Measurements from ENCODE around the gene DNAJC25.
"Not testable (repeated sequence)": the region's sequence is repeated elsewhere in the genome, so short reads cannot be mapped to it uniquely, and the experiment has no call there.

DNAJC25 gene

GRCh38 chr9:111631214-111631971 is at the start of gene DNAJC25:
DNAJC25 (plus strand) TSS chr9:111631334; CDS start chr9:111631408, 74 bp downstream.
- in situ Hi-C loops (cut with HindIII; ENCODE audit: low sequenced_read_pairs): no loop called here

GRCh38 chr9:111582888-111583287 is 48.2 kb upstream of the DNAJC25 start:
- in situ Hi-C loops (cut with HindIII; ENCODE audit: low sequenced_read_pairs): no loop called here

GRCh38 chr9:111586378-111586777 is 44.8 kb upstream of the DNAJC25 start:
- in situ Hi-C loops (cut with HindIII; ENCODE audit: low sequenced_read_pairs): no loop called here

DNA sequence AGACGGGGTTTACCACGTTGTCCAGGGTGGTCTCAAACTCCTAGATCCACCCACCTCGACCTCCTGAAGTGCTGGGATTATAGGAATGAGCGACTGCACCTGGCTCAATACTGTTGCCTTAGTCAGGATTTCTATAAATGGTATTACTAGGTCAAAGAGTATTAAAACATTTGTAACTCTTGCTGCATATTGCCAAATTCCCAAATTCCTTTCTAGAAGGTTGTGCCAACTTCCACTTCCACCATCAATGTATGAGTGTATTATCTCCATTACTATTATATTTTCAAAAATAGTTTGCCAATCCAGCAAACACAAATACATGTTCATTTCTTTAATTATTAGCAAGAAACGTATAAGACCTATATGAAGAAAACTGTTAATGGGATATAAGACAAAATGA is 42.3 kb upstream of the DNAJC25 start:
- in situ Hi-C loops (cut with HindIII; ENCODE audit: low sequenced_read_pairs): no loop called here

DNA sequence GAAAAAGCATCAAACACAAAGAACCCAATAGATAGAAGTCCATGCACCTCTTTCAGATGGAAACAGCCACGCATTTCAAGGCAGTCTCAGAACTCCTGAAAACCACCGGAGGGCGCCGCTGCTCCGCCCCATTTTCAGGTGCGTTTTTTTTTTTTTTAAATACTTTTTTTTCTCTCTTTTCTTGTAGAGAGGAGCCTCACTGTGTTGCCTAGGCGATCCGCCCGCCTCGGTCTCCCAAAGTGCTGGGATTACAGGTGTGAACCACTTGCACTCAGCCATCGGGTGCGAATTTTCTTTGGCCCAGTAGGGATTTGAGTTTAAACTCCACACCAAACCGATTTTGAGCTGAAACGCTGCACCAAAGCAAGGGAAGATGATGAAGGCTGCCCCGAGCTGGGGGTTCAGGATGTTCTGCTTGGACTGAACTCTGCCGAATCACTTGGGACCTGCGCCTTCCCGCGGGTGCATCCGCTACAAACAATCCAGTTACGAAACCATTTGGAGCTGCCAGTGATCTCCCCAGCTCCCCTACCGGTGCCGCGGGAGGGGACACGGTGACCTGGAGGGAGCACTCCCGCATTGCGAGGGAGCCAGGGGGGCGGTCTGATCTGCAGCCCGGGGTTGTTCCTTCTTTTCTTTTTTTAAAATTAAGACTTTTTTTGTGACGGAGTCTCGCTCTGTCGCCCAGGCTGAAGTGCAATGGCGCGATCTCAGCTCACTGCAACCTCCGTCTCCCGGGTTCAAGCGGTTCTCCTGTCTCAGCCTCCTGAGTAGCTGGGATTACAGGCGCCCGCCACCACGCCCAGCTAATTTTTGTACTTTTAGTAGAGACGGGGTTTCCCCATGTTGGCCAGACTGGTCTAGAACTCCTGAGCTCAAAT is 33.0 kb upstream of the DNAJC25 start:
- in situ Hi-C loops (cut with HindIII; ENCODE audit: low sequenced_read_pairs): loop anchor here (10.0 kb wide), 1 partner anchor 203 kb away; no protein-coding TSS in a partner anchor

DNA sequence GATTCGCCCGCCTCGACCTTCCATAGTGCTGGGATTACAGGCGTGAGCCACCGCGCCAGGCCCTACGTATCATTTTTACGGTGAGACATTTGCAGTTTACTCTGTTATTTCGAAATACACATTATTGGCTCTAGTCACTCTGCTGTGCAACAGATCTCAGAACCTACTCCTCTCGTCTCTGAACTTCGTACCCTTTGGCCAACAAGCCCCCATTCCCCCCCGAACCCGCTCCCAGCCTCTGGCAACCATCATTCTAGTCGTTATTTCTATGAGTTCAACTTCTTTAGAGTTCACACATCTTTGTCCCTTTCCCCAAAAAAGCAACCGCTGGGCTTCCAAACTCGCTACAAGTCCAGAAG is 32.4 kb upstream of the DNAJC25 start:
- in situ Hi-C loops (cut with HindIII; ENCODE audit: low sequenced_read_pairs): loop anchor here (10.0 kb wide), 1 partner anchor 204 kb away; no protein-coding TSS in a partner anchor

DNA sequence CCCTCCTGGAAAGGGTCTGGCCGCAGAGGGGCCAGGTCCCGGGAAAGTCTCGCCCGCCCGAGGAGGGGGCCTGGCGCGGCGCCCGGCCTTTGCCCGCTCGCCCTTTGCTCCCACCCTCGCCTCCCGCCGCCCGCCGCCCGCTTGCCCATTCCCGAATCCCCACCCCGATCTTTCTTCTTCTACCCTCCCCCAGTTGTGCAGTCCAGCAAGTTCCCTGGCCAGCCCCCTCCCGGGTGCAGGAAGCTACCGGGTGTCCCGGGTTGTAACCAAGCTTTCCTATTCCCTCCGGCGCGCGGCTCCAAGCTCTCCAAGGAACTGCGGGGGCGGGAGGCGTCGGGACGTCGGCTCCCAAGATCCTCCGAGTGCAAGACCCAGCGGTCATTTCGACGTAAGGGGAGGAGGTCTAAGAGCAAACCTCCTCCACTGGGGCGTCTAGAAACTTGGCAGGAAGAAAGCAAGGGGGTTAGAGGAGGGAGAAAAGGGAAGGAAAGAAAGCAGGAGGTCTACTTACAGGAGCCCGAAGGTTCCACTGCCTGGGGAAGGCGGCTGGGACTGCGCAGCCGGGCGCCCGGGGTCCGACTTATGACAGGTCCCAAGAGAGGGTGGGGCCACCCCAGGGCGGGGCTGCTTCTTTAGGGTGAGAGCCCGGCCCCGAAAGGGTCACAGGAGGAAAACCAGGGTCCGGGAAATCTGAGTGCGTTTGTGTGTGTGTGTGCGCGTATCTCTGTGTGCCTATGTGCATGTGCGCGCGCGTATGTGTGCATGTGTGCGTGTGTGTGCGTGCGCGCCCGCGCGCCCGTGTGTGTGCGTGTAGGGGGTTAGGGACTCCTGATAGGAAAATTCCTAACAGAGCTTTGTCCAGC is 31.8 kb upstream of the DNAJC25 start, which contains the start of gene PTGR1:
PTGR1 (minus strand) TSS at position 556 of the 863 bp plus-strand sequence. CDS start 2,225 bp downstream, outside the sequence.
- in situ Hi-C loops (cut with HindIII; ENCODE audit: low sequenced_read_pairs): loop anchor here (10.0 kb wide), 1 partner anchor 205 kb away; no protein-coding TSS in a partner anchor

DNA sequence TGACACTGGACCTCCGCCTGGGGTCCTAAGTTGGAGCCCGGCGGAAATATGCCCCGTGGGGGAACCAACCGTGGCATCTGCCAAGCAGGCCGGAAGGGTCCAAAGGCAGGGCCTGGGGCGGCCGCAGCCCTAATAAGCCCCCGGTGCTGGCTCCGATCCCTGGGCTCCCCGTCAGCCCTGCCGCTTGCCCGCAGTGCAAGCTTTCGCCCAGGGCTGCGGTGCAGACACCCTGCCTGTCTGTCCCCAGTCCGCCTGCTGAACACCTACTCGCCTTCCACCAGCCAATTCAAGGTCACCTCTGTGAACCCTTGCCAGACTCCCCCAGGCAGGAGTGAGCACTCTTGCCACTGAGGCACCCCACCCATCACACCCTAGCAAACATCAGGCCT is 31.2 kb upstream of the DNAJC25 start:
- in situ Hi-C loops (cut with HindIII; ENCODE audit: low sequenced_read_pairs): loop anchor here (10.0 kb wide), 1 partner anchor 205 kb away; no protein-coding TSS in a partner anchor

DNA sequence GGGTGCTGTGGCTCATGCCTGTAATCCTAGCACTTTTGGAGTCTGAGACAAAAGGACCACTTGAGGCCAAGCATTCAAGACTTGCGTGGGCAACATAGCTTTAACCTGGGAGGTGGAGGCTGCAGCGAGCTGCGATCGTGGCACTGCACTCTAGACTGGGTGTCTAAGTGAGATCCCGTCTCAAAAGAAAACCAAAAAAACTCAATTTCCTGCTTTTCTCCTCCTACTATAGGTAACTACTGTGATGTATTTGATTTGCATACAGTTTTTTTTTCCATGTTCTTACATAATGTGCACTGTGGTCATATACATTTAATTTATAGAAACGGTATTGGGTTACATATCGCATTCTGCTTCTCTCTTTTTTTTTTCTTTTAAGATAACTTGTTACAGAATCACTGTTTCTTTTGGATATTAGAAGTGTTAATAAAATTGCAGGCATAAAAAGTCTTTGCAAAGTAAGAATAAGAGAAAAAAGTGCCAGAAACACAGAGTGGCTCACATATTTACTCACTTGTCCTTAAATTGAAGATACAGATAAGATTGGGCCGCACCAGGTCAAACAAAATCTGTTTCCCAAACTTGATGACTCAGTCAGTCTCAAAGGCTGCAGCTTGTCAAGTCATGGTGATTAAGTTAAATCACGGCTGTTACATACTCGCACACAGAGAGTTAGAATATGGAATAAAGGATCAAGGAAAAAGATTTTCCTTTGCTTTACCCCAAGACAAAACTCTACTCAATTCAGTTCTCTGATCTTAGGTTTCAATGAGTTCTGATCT is 29.7 kb upstream of the DNAJC25 start:
- in situ Hi-C loops (cut with HindIII; ENCODE audit: low sequenced_read_pairs): no loop called here

- in situ Hi-C loops (cut with HindIII; ENCODE audit: low sequenced_read_pairs): no loop called here
These were observed 28.1 kb upstream of the DNAJC25 start for GRCh38 chr9:111603041-111603440.

DNA sequence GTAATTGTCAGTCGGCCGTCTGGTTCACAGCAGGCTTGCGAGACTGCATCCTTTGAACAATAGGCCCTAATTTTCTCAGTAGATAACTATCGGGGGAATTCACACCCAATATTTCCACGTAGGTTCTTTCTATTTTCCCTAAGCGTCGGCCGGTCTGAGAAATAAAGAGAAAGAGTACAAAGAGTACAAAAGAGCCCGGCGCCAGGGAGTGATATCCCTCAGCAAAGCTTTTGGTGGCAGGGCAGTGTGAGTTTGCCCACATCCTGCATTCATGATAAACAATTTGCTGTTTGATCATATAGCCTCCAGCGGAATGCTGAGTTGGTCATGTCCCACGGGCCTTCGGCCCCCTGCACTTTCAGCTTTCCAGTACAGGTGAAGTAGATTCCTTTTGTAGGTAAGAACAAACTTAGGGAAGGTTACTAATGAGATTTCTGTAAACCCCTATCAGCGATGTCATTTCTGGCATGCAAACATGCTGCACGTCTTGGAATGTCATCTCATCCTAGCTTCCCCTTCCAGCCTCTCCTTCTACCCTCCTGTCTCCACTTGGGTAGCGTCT is 27.0 kb upstream of the DNAJC25 start:
- in situ Hi-C loops (cut with HindIII; ENCODE audit: low sequenced_read_pairs): no loop called here

- in situ Hi-C loops (cut with HindIII; ENCODE audit: low sequenced_read_pairs): no loop called here
These were observed 26.0 kb upstream of the DNAJC25 start for GRCh38 chr9:111605041-111605559.

DNA sequence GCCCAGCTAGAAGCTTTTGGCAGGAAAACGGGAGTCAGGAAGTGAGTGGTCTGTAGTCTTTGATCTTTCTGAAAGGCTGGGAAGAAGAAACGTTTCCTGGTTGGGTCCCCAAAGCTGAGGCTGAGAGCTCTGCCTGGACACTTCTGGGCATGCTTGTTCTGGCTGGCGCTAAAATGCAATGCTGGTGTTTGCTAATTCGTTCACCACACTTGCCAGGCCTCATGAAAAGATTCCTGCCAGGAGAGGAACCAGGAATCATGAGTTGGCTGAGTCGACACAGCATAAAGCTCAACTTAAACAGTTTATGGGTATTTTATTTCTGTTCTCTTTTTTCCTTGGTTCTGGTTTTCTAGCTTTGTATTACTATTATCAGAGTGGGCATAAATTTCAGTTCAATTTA is 21.0 kb upstream of the DNAJC25 start:
- in situ Hi-C loops (cut with HindIII; ENCODE audit: low sequenced_read_pairs): no loop called here

GRCh38 chr9:111610845-111611244 is 20.3 kb upstream of the DNAJC25 start:
- in situ Hi-C loops (cut with HindIII; ENCODE audit: low sequenced_read_pairs): no loop called here

DNA sequence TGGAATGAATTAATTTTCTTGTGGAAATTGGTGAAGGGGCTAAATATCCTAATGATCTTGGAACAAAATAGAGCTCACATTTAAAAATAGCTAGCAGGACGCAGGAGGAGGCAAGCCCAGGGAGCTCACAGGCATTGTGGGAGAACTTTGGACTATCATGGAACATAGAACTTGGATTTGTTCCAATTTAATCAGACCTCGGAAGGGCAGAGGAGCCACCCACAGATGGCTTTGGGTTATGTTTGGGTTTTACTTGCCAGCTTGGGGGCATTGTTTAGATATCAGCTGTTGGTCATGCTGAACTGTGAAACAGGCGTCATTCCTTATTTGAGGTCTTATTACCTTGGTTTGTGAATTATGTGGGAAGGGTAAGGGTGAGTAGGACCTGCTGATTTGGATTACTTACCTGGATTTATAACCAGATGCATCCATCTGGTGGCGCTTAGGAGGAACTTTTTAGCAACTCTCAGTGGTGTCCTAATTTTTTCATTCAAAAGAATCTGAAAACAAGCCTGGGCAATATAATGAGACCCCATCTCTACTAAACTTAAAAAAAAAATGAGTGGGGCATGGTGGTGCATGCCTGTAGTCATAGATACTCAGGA is 17.6 kb upstream of the DNAJC25 start:
- in situ Hi-C loops (cut with HindIII; ENCODE audit: low sequenced_read_pairs): no loop called here

GRCh38 chr9:111615928-111616327 is 15.2 kb upstream of the DNAJC25 start:
- in situ Hi-C loops (cut with HindIII; ENCODE audit: low sequenced_read_pairs): no loop called here

DNA sequence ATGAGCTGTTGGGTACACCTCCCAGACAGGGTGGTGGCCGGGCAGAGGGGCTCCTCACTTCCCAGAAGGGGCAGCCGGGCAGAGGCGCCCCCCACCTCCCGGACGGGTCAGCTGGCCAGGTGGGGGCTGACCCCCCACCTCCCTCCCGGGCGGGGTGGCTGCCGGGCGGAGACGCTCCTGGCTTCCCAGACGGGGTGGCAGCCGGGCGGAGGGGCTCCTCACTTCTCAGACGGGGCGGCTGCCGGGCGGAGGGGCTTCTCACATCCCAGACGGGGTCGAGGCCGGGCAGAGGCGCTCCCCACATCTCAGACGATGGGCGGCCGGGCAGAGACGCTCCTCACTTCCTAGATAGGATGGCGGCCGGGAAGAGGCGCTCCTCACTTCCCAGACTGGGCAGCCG is 13.8 kb upstream of the DNAJC25 start:
- in situ Hi-C loops (cut with HindIII; ENCODE audit: low sequenced_read_pairs): not testable (repeated sequence)

- in situ Hi-C loops (cut with HindIII; ENCODE audit: low sequenced_read_pairs): no loop called here
These were observed 9.1 kb upstream of the DNAJC25 start for GRCh38 chr9:111621895-111622480.

GRCh38 chr9:111622626-111623025 is 8.5 kb upstream of the DNAJC25 start:
- in situ Hi-C loops (cut with HindIII; ENCODE audit: low sequenced_read_pairs): no loop called here
